Left lung (tissue), 10 donors: ENCODE measurements around the gene CBY1. TPM values are rescaled to one million over a fixed set of nuclear protein-coding genes. Genes with fewer than 3 reads are reported as not detected.
"Not testable (repeated sequence)": the region's sequence is repeated elsewhere in the genome, so short reads cannot be mapped to it uniquely, and the experiment has no call there.

Experiments used
- ATAC-seq: fragments of 200-7000 bp; cut with Tn5 transposase; one replicate; pipeline ENCODE4 v1.9.1; 2020; ENCODE audit warnings: moderate library complexity
- DNase-seq, 4 donors: peaks; one replicate each; pipeline ENCODE4 v3.0.0-alpha.2; 2013 to 2020
- H3K27ac ChIP-seq, 2 donors: fragments of 200-600 bp; sonication (generic) in 1 of 2; one replicate each; pipeline versions ENCODE4 v1.5.0 to v1.8.0; 2020 to 2021
- H3K27me3 ChIP-seq, 2 donors: fragments of 200-600 bp; sonication (generic) in 1 of 2; one replicate each; pipeline versions ENCODE4 v1.5.0 to v1.8.0; 2020 to 2021
- H3K36me3 ChIP-seq, 2 donors: fragments of 200-600 bp; sonication (generic) in 1 of 2; one replicate each; pipeline versions ENCODE4 v1.5.0 to v1.8.0; 2020 to 2021
- H3K4me1 ChIP-seq, 2 donors: fragments of 200-600 bp; one replicate each; pipeline ENCODE4 v1.8.0; 2021
- H3K4me3 ChIP-seq, 2 donors: fragments of 200-600 bp; sonication (generic) in 1 of 2; one replicate each; pipeline versions ENCODE4 v1.5.0 to v1.8.0; 2020 to 2021; ENCODE audit warnings: mild to moderate bottlenecking in 1 of 2
- H3K9me3 ChIP-seq, 2 donors: fragments of 200-600 bp; sonication (generic) in 1 of 2; one replicate each; pipeline versions ENCODE4 v1.5.0 to v1.8.0; 2020 to 2021
- CTCF ChIP-seq, 2 donors: fragments of 200-600 bp; sonication (generic) in 1 of 2; IDR thresholded peaks; one replicate each; pipeline versions ENCODE4 v1.5.0 to v1.8.0; 2021; ENCODE audit warnings: antibody characterized with exemption in 2 of 2
- intact Hi-C, 2 donors: fragments of 100-400 bp; cut with DNase I; formaldehyde crosslinking; loops; one replicate each; pipeline versions ENCODE4 v1.11.2 to v1.14.2; 2022
- polyA plus RNA-seq, 6 donors: library from polyadenylated mRNA; unstranded; fragments of 120-200 nt; gene quantifications; one replicate each; pipeline ENCODE4 v1.2.1, GENCODE V29; 2013; ENCODE audit not compliant: insufficient read length in 6 of 6
- total RNA-seq, 2 donors: library from RNA; stranded (reverse); fragmentation: NEBNext Ultra II Directional; extraction: Animal tissue kit (Norgen Biotek cat#: 25700); gene quantifications; one replicate each; pipeline ENCODE4 v1.2.1, GENCODE V29; 2021
- donor health status: DM: no; HTN: yes; CAD: no.
- donor health status: DM: no; HTN: no; CAD: no.

CBY1 gene
- total and polyA plus RNA-seq, 8 donors = 24.4 to 56.6 (median 52.0) TPM

- no peak for ATAC-seq
- no peak for DNase-seq
- Histone ChIP-seq H3K9me3 (no peaks in the 10 kb centered on the region), H3K27me3 (no peaks in the 10 kb centered on the region), H3K4me1 (peaks cover 0 to 4% of the 10 kb centered on the region in 2 donors), H3K4me3 (no peak overlapping the region), H3K27ac (no peak overlapping the region), H3K36me3 (no peaks in the 10 kb centered on the region)
- intact Hi-C loops = no loop called here
- TF ChIP-seq CTCF (IDR thresholded peaks at IDR 0.05) = no peak
These were observed 44.9 kb upstream of the CBY1 start for GRCh38 chr22:38611559-38611958.

DNA sequence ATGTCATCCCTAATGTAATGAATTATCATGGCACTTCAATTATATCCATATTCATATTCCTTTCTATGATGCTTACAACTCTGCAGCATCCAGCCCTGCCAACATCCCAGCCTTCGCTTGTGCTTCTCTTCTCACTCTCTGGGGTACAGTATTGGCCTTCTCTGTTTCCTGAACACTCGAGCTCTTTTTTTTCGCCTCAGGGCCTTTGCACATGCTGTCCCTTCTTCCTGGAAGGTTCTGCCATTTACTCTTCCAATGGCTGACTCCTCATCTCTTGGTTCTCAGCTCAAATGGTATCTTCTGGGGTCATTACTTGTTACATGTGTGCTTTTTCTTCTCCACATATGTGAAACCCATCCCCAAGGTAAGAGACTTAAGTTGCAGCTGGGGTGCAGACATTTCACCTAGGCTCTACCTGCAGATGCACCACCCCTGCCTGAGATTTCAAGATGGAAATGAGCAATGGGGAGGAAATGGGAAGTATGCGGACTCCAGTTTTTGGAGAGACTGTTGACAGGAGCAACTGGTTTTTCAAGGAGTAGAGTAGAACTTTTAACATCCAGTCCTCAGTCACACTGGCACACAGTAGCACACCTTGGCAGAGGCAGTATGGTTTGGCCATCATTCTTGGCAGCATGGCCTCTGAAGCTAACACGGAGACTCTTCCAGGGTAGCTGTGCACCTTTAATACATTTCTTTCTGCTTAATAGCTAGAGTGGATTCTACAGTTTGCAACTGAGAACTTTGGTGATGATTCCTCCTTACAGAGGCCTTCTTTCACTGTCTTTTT lies 44.0 kb upstream of the CBY1 start:
- Histone ChIP-seq H3K4me3 (no peak overlapping the region), H3K27me3 (no peaks in the 10 kb centered on the region), H3K9me3 (no peaks in the 10 kb centered on the region), H3K27ac (no peak overlapping the region), H3K4me1 (peaks cover 0 to 4% of the 10 kb centered on the region in 2 donors), H3K36me3 (no peaks in the 10 kb centered on the region)
- ATAC-seq (no peak), DNase-seq (no peak)
- no peak for TF ChIP-seq CTCF (IDR thresholded peaks at IDR 0.05)
- intact Hi-C loops = no loop called here

GRCh38 chr22:38613588-38613987 lies 42.9 kb upstream of the CBY1 start:
- Histone ChIP-seq H3K36me3 (no peaks in the 10 kb centered on the region), H3K4me1 (peaks cover 0 to 4% of the 10 kb centered on the region in 2 donors), H3K27me3 (no peaks in the 10 kb centered on the region), H3K4me3 (no peak overlapping the region), H3K27ac (no peak overlapping the region), H3K9me3 (peaks cover 0 to 6% of the 10 kb centered on the region in 2 donors)
- intact Hi-C loops = no loop called here
- no peak for TF ChIP-seq CTCF (IDR thresholded peaks at IDR 0.05)
- ATAC-seq (no peak), DNase-seq (no peak)

- ATAC-seq = no peak
- no peaks in the 10 kb centered on the region for H3K27me3 ChIP-seq
- DNase-seq = no peak
- peaks cover 0 to 4% of the 10 kb centered on the region in 2 donors for H3K4me1 ChIP-seq
- no peak for TF ChIP-seq CTCF (IDR thresholded peaks at IDR 0.05)
- H3K4me3 ChIP-seq = no peak overlapping the region
- no peaks in the 10 kb centered on the region for H3K36me3 ChIP-seq
- H3K9me3 ChIP-seq = peaks cover 0 to 10% of the 10 kb centered on the region in 2 donors
- no peak overlapping the region for H3K27ac ChIP-seq
- intact Hi-C loops = no loop called here
These were observed 41.9 kb upstream of the CBY1 start for GRCh38 chr22:38614332-38615063.

GRCh38 chr22:38615064-38615405 lies 41.4 kb upstream of the CBY1 start:
- ATAC-seq, H3K36me3 ChIP-seq, H3K27me3 ChIP-seq, DNase-seq, intact Hi-C loops, H3K27ac ChIP-seq, H3K4me1 ChIP-seq, H3K4me3 ChIP-seq: not testable (repeated sequence)
- H3K9me3 ChIP-seq = peaks cover 0 to 10% of the 10 kb centered on the region in 2 donors
